Esophagus squamous epithelium (tissue), 4 donors: ENCODE data around the gene FAM131B.

Experiments used
- POLR2A ChIP-seq, 4 donors: fragments of 450-650 bp; IDR thresholded peaks; one replicate each; pipeline ENCODE4 v1.6.1; 2017; ENCODE audit warnings: antibody characterized with exemption in 4 of 4, mild to moderate bottlenecking in 4 of 4, moderate library complexity in 3 of 4
- TF ChIP-seq, protein P1 (sequence below), 6 experiments: fragments of 450-650 bp in 4 of 6; fragments of 200-600 bp in 2 of 6; sonication (generic) in 2 of 6; IDR thresholded peaks; one replicate each; pipeline ENCODE4 v1.5.1; 2016 to 2019; ENCODE audit warnings: antibody characterized with exemption in 6 of 6, mild to moderate bottlenecking in 4 of 6, moderate library complexity in 4 of 6

GRCh38 chr7:143383642-143383957 is 21.1 kb upstream of the FAM131B start:
- TF ChIP-seq, protein P1, sequence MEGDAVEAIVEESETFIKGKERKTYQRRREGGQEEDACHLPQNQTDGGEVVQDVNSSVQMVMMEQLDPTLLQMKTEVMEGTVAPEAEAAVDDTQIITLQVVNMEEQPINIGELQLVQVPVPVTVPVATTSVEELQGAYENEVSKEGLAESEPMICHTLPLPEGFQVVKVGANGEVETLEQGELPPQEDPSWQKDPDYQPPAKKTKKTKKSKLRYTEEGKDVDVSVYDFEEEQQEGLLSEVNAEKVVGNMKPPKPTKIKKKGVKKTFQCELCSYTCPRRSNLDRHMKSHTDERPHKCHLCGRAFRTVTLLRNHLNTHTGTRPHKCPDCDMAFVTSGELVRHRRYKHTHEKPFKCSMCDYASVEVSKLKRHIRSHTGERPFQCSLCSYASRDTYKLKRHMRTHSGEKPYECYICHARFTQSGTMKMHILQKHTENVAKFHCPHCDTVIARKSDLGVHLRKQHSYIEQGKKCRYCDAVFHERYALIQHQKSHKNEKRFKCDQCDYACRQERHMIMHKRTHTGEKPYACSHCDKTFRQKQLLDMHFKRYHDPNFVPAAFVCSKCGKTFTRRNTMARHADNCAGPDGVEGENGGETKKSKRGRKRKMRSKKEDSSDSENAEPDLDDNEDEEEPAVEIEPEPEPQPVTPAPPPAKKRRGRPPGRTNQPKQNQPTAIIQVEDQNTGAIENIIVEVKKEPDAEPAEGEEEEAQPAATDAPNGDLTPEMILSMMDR (IDR thresholded peaks at IDR 0.05) = no peak
- no peak for TF ChIP-seq POLR2A (IDR thresholded peaks at IDR 0.05)
